ENCODE measurements around the gene SRD5A1. TPM values are rescaled to one million over a fixed set of nuclear protein-coding genes. Genes with fewer than 3 reads are reported as not detected.

Gene SRD5A1
- total RNA-seq, 1 experiment from 2014 or later = 30.4 TPM

DNA sequence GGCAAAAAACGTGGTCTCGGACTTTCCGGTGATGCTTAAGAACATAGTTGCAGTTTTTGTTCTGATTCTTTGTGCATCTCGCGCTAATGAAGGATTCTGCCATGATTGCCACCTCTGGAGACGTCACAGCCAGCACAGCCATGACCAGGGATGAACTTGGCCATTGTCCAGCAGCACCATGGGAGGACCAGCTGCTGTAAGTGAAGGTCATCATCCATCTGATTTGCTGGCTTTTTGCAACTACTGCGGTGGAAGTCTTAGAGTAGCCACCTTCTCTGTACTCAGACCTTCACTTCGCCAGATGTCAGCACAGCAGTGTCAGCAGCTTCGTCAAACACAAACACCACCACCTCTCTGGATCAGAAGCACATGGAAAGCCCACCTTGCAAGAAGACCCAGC is 46.1 kb upstream of the SRD5A1 start:
- no TSS peak for BruUV-seq (replicated peaks)
- Histone ChIP-seq H3K4me3 (ENCODE audit: low read depth in 2 of 2, low read length in 2 of 2) (no peak overlapping the region), H3K9me3 (ENCODE audit: control insufficient read depth, insufficient read depth, low read depth, low read length) (no peaks in the 10 kb centered on the region), H3K4me1 (ENCODE audit: control insufficient read depth, insufficient read depth, low read length) (no peaks in the 10 kb centered on the region), H3K36me3 (ENCODE audit: control insufficient read depth, insufficient read depth, low read length) (no peaks in the 10 kb centered on the region), H3K27me3 (ENCODE audit: control insufficient read depth, insufficient read depth, low read length) (peaks cover 11% of the 10 kb centered on the region), H3K27ac (ENCODE audit: low read length) (no peak overlapping the region)
- no peak for TF ChIP-seq SIN3A (IDR thresholded peaks at IDR 0.05; ENCODE audit: borderline replicate concordance, insufficient read depth, low read depth, low read length)
- TF ChIP-seq, protein P1, sequence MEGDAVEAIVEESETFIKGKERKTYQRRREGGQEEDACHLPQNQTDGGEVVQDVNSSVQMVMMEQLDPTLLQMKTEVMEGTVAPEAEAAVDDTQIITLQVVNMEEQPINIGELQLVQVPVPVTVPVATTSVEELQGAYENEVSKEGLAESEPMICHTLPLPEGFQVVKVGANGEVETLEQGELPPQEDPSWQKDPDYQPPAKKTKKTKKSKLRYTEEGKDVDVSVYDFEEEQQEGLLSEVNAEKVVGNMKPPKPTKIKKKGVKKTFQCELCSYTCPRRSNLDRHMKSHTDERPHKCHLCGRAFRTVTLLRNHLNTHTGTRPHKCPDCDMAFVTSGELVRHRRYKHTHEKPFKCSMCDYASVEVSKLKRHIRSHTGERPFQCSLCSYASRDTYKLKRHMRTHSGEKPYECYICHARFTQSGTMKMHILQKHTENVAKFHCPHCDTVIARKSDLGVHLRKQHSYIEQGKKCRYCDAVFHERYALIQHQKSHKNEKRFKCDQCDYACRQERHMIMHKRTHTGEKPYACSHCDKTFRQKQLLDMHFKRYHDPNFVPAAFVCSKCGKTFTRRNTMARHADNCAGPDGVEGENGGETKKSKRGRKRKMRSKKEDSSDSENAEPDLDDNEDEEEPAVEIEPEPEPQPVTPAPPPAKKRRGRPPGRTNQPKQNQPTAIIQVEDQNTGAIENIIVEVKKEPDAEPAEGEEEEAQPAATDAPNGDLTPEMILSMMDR (IDR thresholded peaks at IDR 0.05) = no peak
- TF ChIP-seq, protein P2, sequence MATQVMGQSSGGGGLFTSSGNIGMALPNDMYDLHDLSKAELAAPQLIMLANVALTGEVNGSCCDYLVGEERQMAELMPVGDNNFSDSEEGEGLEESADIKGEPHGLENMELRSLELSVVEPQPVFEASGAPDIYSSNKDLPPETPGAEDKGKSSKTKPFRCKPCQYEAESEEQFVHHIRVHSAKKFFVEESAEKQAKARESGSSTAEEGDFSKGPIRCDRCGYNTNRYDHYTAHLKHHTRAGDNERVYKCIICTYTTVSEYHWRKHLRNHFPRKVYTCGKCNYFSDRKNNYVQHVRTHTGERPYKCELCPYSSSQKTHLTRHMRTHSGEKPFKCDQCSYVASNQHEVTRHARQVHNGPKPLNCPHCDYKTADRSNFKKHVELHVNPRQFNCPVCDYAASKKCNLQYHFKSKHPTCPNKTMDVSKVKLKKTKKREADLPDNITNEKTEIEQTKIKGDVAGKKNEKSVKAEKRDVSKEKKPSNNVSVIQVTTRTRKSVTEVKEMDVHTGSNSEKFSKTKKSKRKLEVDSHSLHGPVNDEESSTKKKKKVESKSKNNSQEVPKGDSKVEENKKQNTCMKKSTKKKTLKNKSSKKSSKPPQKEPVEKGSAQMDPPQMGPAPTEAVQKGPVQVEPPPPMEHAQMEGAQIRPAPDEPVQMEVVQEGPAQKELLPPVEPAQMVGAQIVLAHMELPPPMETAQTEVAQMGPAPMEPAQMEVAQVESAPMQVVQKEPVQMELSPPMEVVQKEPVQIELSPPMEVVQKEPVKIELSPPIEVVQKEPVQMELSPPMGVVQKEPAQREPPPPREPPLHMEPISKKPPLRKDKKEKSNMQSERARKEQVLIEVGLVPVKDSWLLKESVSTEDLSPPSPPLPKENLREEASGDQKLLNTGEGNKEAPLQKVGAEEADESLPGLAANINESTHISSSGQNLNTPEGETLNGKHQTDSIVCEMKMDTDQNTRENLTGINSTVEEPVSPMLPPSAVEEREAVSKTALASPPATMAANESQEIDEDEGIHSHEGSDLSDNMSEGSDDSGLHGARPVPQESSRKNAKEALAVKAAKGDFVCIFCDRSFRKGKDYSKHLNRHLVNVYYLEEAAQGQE (IDR thresholded peaks at IDR 0.05; ENCODE audit: insufficient read depth in 1 of 2, low read depth in 2 of 2, low read length in 1 of 2) = no peak
- no peak for TF ChIP-seq TCF7L2 (IDR thresholded peaks at IDR 0.05; ENCODE audit: low read depth, low read length)
- no peak for TF ChIP-seq POLR2AphosphoS5 (IDR thresholded peaks at IDR 0.05; ENCODE audit: low read depth, low read length)
- POLR2A ChIA-PET = interaction anchor here (0.5 kb wide), 1 partner anchor 1217 kb away, joined by 3 read pairs; no protein-coding TSS in a partner anchor
- CTCF ChIA-PET = no interaction called here
- in situ Hi-C loops (cut with HindIII; ENCODE audit: low pct_unique_long_range_greater_than_20kb, low sequenced_read_pairs) = no loop called here
- ATAC-seq (no peak), DNase-seq (ENCODE audit: low read depth, low spot score) (no peak)
- intact Hi-C loops (cut with micrococcal nuclease; ENCODE audit: unreplicated experiment) = no loop called here

DNA sequence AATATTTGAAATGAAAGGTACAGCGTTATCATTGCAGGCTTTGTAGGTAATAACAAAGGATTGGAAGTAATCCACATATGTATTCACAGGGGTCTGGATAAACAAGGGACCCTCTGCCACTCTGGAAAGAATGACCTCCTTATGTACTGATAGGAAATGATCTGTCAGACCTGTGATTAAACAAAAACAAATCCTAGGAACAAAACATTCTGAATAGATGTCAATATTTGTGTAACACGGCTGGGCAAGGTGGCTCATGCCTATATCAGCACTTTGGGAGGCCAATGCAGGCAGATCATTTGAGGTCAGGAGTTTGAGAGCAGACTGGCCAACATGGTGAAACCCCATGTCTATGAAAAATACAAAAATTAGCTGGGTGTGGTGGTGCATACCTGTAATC is 42.7 kb upstream of the SRD5A1 start:
- POLR2A ChIA-PET = no interaction called here
- in situ Hi-C loops (cut with HindIII; ENCODE audit: low pct_unique_long_range_greater_than_20kb, low sequenced_read_pairs) = no loop called here
- no peak for ATAC-seq

More for the DNA sequence above, 42.7 kb upstream of the SRD5A1 start:
- Histone ChIP-seq H3K27ac (ENCODE audit: low read length) (no peak overlapping the region), H3K27me3 (ENCODE audit: control insufficient read depth, insufficient read depth, low read length) (no peaks in the 10 kb centered on the region; the same call in 1 of the 2 replicates), H3K4me1 (ENCODE audit: control insufficient read depth, insufficient read depth, low read length) (no peaks in the 10 kb centered on the region), H3K36me3 (ENCODE audit: control insufficient read depth, insufficient read depth, low read length) (no peaks in the 10 kb centered on the region), H3K4me3 (ENCODE audit: low read depth in 2 of 2, low read length in 2 of 2) (no peak overlapping the region), H3K9me3 (ENCODE audit: control insufficient read depth, insufficient read depth, low read depth, low read length) (no peaks in the 10 kb centered on the region)
- TF ChIP-seq, protein P2 (IDR thresholded peaks at IDR 0.05; ENCODE audit: insufficient read depth in 1 of 2, low read depth in 2 of 2, low read length in 1 of 2) = no peak
- TF ChIP-seq, protein P1 (IDR thresholded peaks at IDR 0.05) = no peak
- TF ChIP-seq POLR2AphosphoS5 (IDR thresholded peaks at IDR 0.05; ENCODE audit: low read depth, low read length) = no peak
- no peak for TF ChIP-seq TCF7L2 (IDR thresholded peaks at IDR 0.05; ENCODE audit: low read depth, low read length)
- TF ChIP-seq SIN3A (IDR thresholded peaks at IDR 0.05; ENCODE audit: borderline replicate concordance, insufficient read depth, low read depth, low read length) = no peak
- intact Hi-C loops (cut with micrococcal nuclease; ENCODE audit: unreplicated experiment) = no loop called here
- CTCF ChIA-PET = interaction anchor here (0.7 kb wide), 1 partner anchor 216 kb away, joined by 5 read pairs; no protein-coding TSS in a partner anchor
- no peak for DNase-seq (ENCODE audit: low read depth, low spot score)
- BruUV-seq (replicated peaks) = no TSS peak

Data from Panc1 (cell line).